Epidermal melanocyte (primary cell): ENCODE results near the gene PCSK4.
A peak's percentile ranks its signal among the peaks of the same experiment; 100 is the strongest.
"Not testable (repeated sequence)": the region's sequence is repeated elsewhere in the genome, so short reads cannot be mapped to it uniquely, and the experiment has no call there.

Experiments used
- DNase-seq: peaks from one replicate; pipeline ENCODE4 v3.0.0; 2011; ENCODE audit warnings: low spot score; ENCODE audit not compliant: insufficient read length

The PCSK4 gene

GRCh38 chr19:1439525-1440417 lies 50.4 kb downstream of the PCSK4 start:
- not testable (repeated sequence) for DNase-seq

- no peak for DNase-seq
Measured at GRCh38 chr19:1438933-1439354, 51.2 kb downstream of the PCSK4 start.

GRCh38 chr19:1438035-1438932 lies 51.9 kb downstream of the PCSK4 start, which contains the start of gene RPS15:
TSS of gene RPS15 (plus strand) at chr19:1438396. CDS start at chr19:1438426, 30 bp downstream.
- DNase-seq, result peak; percentile 99

DNA sequence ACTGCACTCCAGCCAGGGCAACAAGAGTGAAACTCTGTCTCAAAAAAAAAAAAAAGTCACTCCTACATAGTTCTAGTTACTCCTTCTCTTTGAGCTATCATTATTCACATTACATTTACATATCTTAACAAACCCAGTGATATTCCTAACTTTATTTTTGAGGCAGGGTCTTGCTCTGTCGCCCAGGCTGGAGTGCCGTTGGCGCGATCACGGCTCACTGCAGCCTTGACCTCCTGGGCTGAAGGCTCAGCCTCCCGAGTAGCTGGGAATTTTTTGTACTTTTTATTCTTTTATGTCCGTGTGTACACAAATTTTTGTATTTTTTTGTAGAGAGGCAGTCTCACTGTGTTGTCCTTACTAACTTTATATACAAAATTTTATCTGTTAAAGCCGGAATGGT lies 52.5 kb downstream of the PCSK4 start:
- DNase-seq, result no peak

DNA sequence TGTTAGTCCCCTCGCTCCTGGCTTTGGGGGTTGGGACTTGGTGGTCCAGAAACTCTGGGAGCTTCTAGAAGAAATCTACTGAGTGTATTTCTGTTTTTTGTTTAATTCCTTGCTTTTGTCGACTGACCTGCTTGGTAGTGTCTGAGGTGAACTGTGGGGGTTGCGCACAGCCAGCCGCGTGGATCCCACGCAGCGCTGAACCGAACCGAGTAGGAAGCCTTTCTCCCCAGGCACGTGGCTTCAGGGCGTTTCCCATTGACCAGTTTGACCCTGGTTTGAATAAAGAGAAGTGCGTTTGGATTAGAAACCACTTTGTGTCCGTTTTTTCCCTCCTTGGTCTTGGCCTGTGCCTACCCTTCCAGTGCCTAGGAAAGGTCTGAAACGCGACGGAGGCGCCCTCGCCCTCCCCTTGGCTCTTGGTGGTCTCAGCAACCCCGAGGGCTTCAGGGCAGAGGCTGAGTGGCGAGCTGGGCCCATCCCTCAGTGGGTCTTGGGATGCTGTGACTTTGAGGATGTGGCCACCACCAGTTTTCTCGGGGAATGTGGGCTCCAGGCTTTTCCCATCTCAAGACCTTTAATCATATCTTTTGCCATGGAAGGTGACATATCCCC lies 54.7 kb downstream of the PCSK4 start:
- no peak for DNase-seq

DNA sequence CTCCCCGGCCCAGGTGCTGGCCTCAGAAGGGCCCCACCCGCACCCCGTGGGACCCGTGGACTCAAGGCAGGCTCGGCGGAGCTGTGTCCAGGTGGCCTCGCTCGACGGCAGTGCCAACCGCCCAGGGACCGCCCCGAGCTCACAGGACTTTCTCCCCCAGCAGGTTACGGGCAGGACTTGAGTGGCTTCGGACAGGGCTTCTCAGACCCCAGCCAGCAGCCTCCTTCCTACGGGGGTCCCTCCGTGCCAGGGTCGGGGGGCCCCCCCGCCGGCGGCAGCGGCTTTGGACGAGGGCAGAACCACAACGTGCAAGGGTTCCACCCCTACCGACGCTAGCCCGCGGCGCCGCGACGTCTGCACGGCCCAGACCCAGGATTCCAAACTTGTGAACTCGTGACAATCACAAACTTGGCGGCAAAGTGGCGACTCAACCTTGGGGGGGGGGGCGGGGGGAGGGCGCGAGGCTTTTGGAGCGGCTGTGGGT lies 55.5 kb downstream of the PCSK4 start:
- DNase-seq, result no peak

DNA sequence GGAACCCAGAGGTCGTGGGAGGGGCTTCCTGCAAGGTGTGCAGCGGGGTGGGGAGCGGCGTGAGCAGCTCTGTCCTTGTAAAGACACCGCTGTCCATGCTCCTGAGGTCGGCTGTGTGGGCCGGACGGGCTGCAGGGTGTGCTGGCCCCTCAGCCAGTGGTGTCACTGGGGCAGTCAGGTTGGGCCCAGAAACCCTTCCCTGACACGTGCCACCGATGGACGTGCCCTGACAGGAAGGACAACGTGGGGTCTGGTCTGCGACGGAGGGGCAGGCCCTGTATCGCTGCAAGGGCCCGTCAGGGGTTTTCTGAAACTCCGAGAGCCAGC lies 56.1 kb downstream of the PCSK4 start:
- no peak for DNase-seq

- no peak for DNase-seq
Measured at GRCh38 chr19:1433119-1434039, 56.8 kb downstream of the PCSK4 start.

- no peak for DNase-seq
Measured at GRCh38 chr19:1432507-1432887, 57.7 kb downstream of the PCSK4 start.

- DNase-seq, result no peak
Measured at GRCh38 chr19:1431759-1432506, 58.2 kb downstream of the PCSK4 start.
